K562 (cell line): ENCODE measurements around the gene ODC1.

Source experiments
- BHLHE40 ChIP-seq: IDR thresholded peaks from 2 replicates; pipeline ENCODE4 v1.6.1; 2011; ENCODE audit warnings: low read length, improper control_type of control experiment
- MTA1 ChIP-seq: fragments of 450-650 bp; IDR thresholded peaks from 2 replicates; pipeline ENCODE4 v1.6.1; 2017; ENCODE audit warnings: borderline replicate concordance
- POLR2A ChIP-seq: fragments of 450-650 bp; conservative IDR thresholded peaks from 2 replicates; pipeline ENCODE4 v1.6.1; 2016
- TF ChIP-seq, protein P1 (sequence below): IDR thresholded peaks from 2 replicates; pipeline ENCODE4 v1.6.1; 2016; ENCODE audit warnings: missing genetic modification characterization, missing compliant biosample characterization

- TF ChIP-seq, protein P1, sequence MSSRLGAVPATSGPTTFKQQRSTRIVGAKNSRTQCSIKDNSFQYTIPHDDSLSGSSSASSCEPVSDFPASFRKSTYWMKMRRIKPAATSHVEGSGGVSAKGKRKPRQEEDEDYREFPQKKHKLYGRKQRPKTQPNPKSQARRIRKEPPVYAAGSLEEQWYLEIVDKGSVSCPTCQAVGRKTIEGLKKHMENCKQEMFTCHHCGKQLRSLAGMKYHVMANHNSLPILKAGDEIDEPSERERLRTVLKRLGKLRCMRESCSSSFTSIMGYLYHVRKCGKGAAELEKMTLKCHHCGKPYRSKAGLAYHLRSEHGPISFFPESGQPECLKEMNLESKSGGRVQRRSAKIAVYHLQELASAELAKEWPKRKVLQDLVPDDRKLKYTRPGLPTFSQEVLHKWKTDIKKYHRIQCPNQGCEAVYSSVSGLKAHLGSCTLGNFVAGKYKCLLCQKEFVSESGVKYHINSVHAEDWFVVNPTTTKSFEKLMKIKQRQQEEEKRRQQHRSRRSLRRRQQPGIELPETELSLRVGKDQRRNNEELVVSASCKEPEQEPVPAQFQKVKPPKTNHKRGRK = no peak
- TF ChIP-seq POLR2A = no peak
- no peak for TF ChIP-seq BHLHE40
- no peak for TF ChIP-seq MTA1
These were observed 46.4 kb upstream of the ODC1 start for GRCh38 chr2:10494351-10495066.
